SK-N-SH treated with all-trans-retinoic acid at 6 μM for 48 hours (cell line): ENCODE results near the gene KRT81.
"Not testable (repeated sequence)": the region's sequence is repeated elsewhere in the genome, so short reads cannot be mapped to it uniquely, and the experiment has no call there.

Experiments used
- ATAC-seq: fragments of 200-7000 bp; cut with Tn5 transposase; 3 replicates; pipeline ENCODE4 v1.9.1; 2020; ENCODE audit warnings: mild to moderate bottlenecking, moderate library complexity
- ARNTL ChIP-seq: fragments of 450-650 bp; formaldehyde crosslinking; IDR thresholded peaks from 2 replicates; pipeline ENCODE4 v1.5.0; 2020; ENCODE audit warnings: low read depth, mild to moderate bottlenecking, moderate library complexity, borderline replicate concordance
- BACH2 ChIP-seq: fragments of 250-450 bp; sonication (Bioruptor Pico); IDR thresholded peaks from 2 replicates; pipeline ENCODE4 v1.9.0; 2021; ENCODE audit warnings: mild to moderate bottlenecking, borderline replicate concordance
- CSDC2 ChIP-seq: fragments of 250-450 bp; sonication (Bioruptor Pico); IDR thresholded peaks from 2 replicates; pipeline ENCODE4 v1.5.0; 2020; ENCODE audit warnings: mild to moderate bottlenecking, moderate library complexity
- CSRNP3 ChIP-seq: fragments of 250-450 bp; sonication (Bioruptor Pico); IDR thresholded peaks from 2 replicates; pipeline ENCODE4 v1.5.1; 2021; ENCODE audit warnings: mild to moderate bottlenecking, moderate library complexity
- ESRRG ChIP-seq: fragments of 250-450 bp; sonication (Bioruptor Pico); IDR thresholded peaks from 2 replicates; pipeline ENCODE4 v1.6.1; 2021; ENCODE audit warnings: mild to moderate bottlenecking
- GLIS3 ChIP-seq: fragments of 250-450 bp; sonication (Bioruptor Pico); IDR thresholded peaks from 2 replicates; pipeline ENCODE4 v1.5.0; 2020; ENCODE audit warnings: mild to moderate bottlenecking, moderate library complexity
- OSR1 ChIP-seq: fragments of 250-450 bp; sonication (Bioruptor Pico); IDR thresholded peaks from 2 replicates; pipeline ENCODE4 v1.8.0; 2022; ENCODE audit warnings: moderate library complexity, mild to moderate bottlenecking, inconsistent platforms
- POU6F1 ChIP-seq: fragments of 250-450 bp; sonication (Bioruptor Pico); IDR thresholded peaks from 2 replicates; pipeline ENCODE4 v1.8.0; 2021; ENCODE audit warnings: low read depth, mild to moderate bottlenecking, moderate library complexity, borderline replicate concordance
- RARB ChIP-seq: fragments of 250-450 bp; sonication (Bioruptor Pico); IDR thresholded peaks from 2 replicates; pipeline ENCODE4 v1.8.0; 2021; ENCODE audit warnings: mild to moderate bottlenecking, moderate library complexity
- TOX ChIP-seq: fragments of 250-450 bp; sonication (Bioruptor Pico); IDR thresholded peaks from 2 replicates; pipeline ENCODE4 v1.8.0; 2021; ENCODE audit warnings: mild to moderate bottlenecking, moderate library complexity, borderline replicate concordance
- TSHZ2 ChIP-seq: fragments of 250-450 bp; sonication (Bioruptor Pico); IDR thresholded peaks from 2 replicates; pipeline ENCODE4 v1.5.0; 2020; ENCODE audit warnings: mild to moderate bottlenecking, moderate library complexity
- ZC3H10 ChIP-seq: fragments of 250-450 bp; sonication (Bioruptor Pico); IDR thresholded peaks from 2 replicates; pipeline ENCODE4 v1.5.1; 2021; ENCODE audit warnings: mild to moderate bottlenecking, moderate library complexity
- ZFP3 ChIP-seq: fragments of 250-450 bp; sonication (Bioruptor Pico); IDR thresholded peaks from 2 replicates; pipeline ENCODE4 v1.5.0; 2020; ENCODE audit warnings: mild to moderate bottlenecking, moderate library complexity
- ZFP30 ChIP-seq: fragments of 450-650 bp; formaldehyde crosslinking; IDR thresholded peaks from 2 replicates; pipeline ENCODE4 v1.5.0; 2022; ENCODE audit warnings: mild to moderate bottlenecking, moderate library complexity
- ZNF565 ChIP-seq: fragments of 450-650 bp; formaldehyde crosslinking; conservative IDR thresholded peaks from 2 replicates; pipeline ENCODE4 v1.5.0; 2020; ENCODE audit warnings: low read depth, mild to moderate bottlenecking, moderate library complexity
- ZNF8 ChIP-seq: fragments of 450-650 bp; formaldehyde crosslinking; IDR thresholded peaks from 2 replicates; pipeline ENCODE4 v1.5.0; 2020; ENCODE audit warnings: mild to moderate bottlenecking, moderate library complexity
- TF ChIP-seq, protein P1 (sequence below): fragments of 250-450 bp; sonication (Bioruptor Pico); IDR thresholded peaks from 2 replicates; pipeline ENCODE4 v1.5.1; 2020; ENCODE audit warnings: low read depth, mild to moderate bottlenecking, moderate library complexity
- TF ChIP-seq, protein P2 (sequence below): fragments of 250-450 bp; sonication (Bioruptor Pico); IDR thresholded peaks from 2 replicates; pipeline ENCODE4 v1.8.0; 2020; ENCODE audit warnings: mild to moderate bottlenecking, moderate library complexity, borderline replicate concordance

The KRT81 gene

GRCh38 chr12:52253391-52254179 is 37.7 kb downstream of the KRT81 start:
- TF ChIP-seq ZFP3 (CRISPR knock-in tag): no peak
- no peak for TF ChIP-seq BACH2
- TF ChIP-seq, protein P1, sequence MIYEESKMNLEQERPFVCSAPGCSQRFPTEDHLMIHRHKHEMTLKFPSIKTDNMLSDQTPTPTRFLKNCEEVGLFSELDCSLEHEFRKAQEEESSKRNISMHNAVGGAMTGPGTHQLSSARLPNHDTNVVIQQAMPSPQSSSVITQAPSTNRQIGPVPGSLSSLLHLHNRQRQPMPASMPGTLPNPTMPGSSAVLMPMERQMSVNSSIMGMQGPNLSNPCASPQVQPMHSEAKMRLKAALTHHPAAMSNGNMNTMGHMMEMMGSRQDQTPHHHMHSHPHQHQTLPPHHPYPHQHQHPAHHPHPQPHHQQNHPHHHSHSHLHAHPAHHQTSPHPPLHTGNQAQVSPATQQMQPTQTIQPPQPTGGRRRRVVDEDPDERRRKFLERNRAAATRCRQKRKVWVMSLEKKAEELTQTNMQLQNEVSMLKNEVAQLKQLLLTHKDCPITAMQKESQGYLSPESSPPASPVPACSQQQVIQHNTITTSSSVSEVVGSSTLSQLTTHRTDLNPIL: no peak
- TF ChIP-seq, all 23 proteins: peak for 0
- ATAC-seq: no peak

DNA sequence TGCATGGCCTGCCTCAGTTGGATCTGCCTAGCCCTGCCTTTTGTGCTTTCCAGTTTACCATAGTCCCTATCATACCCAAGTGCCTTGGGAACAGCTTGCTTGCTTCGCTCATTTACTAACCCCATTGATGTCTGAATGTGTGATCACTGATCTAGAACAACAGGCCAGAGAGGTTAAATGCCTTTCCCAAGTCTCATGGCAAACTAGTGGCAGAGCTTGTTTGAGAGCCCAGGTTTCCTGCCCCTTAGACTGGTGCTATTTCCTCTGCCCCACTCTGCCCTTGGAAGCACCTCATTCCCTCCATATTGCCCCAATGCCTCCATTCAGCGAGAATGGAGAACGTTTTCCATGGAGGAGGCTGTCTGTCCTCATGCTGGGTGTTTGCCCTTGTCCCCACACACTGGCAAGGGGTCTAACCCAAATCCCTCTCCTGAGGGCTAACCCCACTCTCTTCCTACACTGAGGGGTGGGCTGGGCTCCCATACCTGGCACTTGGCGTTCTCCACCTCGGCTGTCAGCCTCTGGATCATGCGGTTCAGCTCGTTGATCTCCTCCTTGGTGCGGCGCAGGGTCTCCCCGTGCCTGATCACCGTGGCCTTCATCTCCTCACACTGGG is 38.5 kb downstream of the KRT81 start:
- no peak for ATAC-seq
- TF ChIP-seq BACH2: no peak
- TF ChIP-seq ZNF8 (CRISPR knock-in tag): no peak
- TF ChIP-seq, all 23 proteins: peak for 0

DNA sequence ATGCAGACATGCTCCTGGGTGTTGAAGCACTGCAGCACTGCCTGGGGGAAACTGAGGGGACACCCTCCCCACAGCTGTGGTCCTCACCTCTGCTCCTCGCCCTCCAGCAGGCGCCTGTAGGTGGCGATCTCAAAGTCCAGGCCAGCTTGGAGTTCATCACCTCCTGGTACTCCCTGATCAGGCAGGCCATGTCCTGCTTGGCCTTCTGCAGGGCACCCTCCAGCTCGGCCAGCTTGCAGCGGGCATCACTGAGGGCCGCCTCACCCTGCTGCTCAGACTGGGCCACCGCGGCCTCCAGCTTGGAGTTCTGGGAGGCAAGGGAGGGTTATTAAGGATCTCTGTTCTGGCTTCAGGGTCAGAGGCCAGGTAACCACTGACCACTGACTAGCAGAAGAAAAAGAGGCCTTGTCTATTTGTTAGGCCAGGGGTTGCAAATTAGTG is 39.1 kb downstream of the KRT81 start:
- not testable (repeated sequence) for ATAC-seq

GRCh38 chr12:52251367-52252051 is 39.8 kb downstream of the KRT81 start:
- no peak for TF ChIP-seq ZNF8 (CRISPR knock-in tag)
- no peak for TF ChIP-seq ZC3H10 (CRISPR knock-in tag)
- TF ChIP-seq ZFP30: no peak
- TF ChIP-seq GLIS3: no peak
- TF ChIP-seq, protein P2, sequence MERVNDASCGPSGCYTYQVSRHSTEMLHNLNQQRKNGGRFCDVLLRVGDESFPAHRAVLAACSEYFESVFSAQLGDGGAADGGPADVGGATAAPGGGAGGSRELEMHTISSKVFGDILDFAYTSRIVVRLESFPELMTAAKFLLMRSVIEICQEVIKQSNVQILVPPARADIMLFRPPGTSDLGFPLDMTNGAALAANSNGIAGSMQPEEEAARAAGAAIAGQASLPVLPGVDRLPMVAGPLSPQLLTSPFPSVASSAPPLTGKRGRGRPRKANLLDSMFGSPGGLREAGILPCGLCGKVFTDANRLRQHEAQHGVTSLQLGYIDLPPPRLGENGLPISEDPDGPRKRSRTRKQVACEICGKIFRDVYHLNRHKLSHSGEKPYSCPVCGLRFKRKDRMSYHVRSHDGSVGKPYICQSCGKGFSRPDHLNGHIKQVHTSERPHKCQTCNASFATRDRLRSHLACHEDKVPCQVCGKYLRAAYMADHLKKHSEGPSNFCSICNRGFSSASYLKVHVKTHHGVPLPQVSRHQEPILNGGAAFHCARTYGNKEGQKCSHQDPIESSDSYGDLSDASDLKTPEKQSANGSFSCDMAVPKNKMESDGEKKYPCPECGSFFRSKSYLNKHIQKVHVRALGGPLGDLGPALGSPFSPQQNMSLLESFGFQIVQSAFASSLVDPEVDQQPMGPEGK: no peak
- TF ChIP-seq TSHZ2 (CRISPR knock-in tag): no peak
- no peak for TF ChIP-seq POU6F1 (CRISPR knock-in tag)
- no peak for TF ChIP-seq OSR1 (CRISPR knock-in tag)
- TF ChIP-seq, all 23 proteins: peak for 0
- no peak for ATAC-seq

GRCh38 chr12:52250048-52250990 is 41.0 kb downstream of the KRT81 start:
- ATAC-seq: no peak

More at GRCh38 chr12:52250048-52250990, 41.0 kb downstream of the KRT81 start:
- TF ChIP-seq ZC3H10 (CRISPR knock-in tag): no peak
- TF ChIP-seq CSDC2 (CRISPR knock-in tag): no peak
- TF ChIP-seq ZFP3 (CRISPR knock-in tag): no peak
- TF ChIP-seq BACH2: no peak
- TF ChIP-seq, protein P2: no peak
- no peak for TF ChIP-seq ZNF565 (CRISPR knock-in tag)
- TF ChIP-seq TOX: no peak
- no peak for TF ChIP-seq RARB (CRISPR knock-in tag)
- no peak for TF ChIP-seq CSRNP3 (CRISPR knock-in tag)
- no peak for TF ChIP-seq ESRRG (CRISPR knock-in tag)
- no peak for TF ChIP-seq OSR1 (CRISPR knock-in tag)
- no peak for TF ChIP-seq ZFP30
- TF ChIP-seq ARNTL (CRISPR knock-in tag): no peak
